Mesendoderm (in vitro differentiated cells): ENCODE results near the gene STOM.

Experiments used
- DNase-seq: peaks from one replicate; pipeline ENCODE4 v3.0.0; 2013
- H2AK5ac ChIP-seq: 2 replicates; pipeline ENCODE4 v1.6.1; 2013; ENCODE audit warnings: low read length, inconsistent platforms
- H2BK120ac ChIP-seq: 2 replicates; pipeline ENCODE4 v1.6.1; 2013; ENCODE audit warnings: low read depth, mild to moderate bottlenecking, low read length, moderate library complexity, mixed read lengths
- H2BK15ac ChIP-seq: replicated peaks from 2 replicates; pipeline ENCODE4 v1.6.1; 2013; ENCODE audit warnings: low read depth, mild to moderate bottlenecking, moderate library complexity
- H2BK5ac ChIP-seq: 2 replicates; pipeline ENCODE4 v1.6.1; 2013; ENCODE audit warnings: low read length, inconsistent platforms
- H3K18ac ChIP-seq: 2 replicates; pipeline ENCODE4 v1.6.1; 2013; ENCODE audit warnings: mild to moderate bottlenecking, low read length, mixed read lengths
- H3K23ac ChIP-seq: one replicate; pipeline ENCODE4 v1.6.1; 2013; ENCODE audit warnings: low read length
- H3K27ac ChIP-seq: 2 replicates; pipeline ENCODE4 v1.5.1; 2013; ENCODE audit warnings: low read depth, mild to moderate bottlenecking, inconsistent platforms, low read length, moderate library complexity
- H3K27me3 ChIP-seq: 2 replicates; pipeline ENCODE4 v1.6.1; 2013; ENCODE audit warnings: low read length, control low read depth, mild to moderate bottlenecking, inconsistent platforms; ENCODE audit not compliant: insufficient read depth, poor library complexity
- H3K36me3 ChIP-seq: 2 replicates; pipeline ENCODE4 v1.6.1; 2013; ENCODE audit warnings: low read length, inconsistent platforms; ENCODE audit not compliant: control insufficient read depth, insufficient read depth
- H3K4ac ChIP-seq: one replicate; pipeline ENCODE4 v1.6.1; 2013; ENCODE audit warnings: low read depth, mild to moderate bottlenecking, low read length, moderate library complexity
- H3K4me1 ChIP-seq: 2 replicates; pipeline ENCODE4 v1.6.1; 2013; ENCODE audit warnings: low read depth, low read length, inconsistent platforms; ENCODE audit not compliant: control insufficient read depth
- H3K4me2 ChIP-seq: 2 replicates; pipeline ENCODE4 v1.6.1; 2013; ENCODE audit warnings: low read length
- H3K4me3 ChIP-seq: 2 replicates; pipeline ENCODE4 v1.5.1; 2013; ENCODE audit warnings: mild to moderate bottlenecking, low read length
- H3K56ac ChIP-seq: one replicate; pipeline ENCODE4 v1.6.1; 2013; ENCODE audit warnings: low read length
- H3K79me1 ChIP-seq: 2 replicates; pipeline ENCODE4 v1.6.1; 2013; ENCODE audit warnings: low read length, inconsistent platforms
- H3K79me2 ChIP-seq: 2 replicates; pipeline ENCODE4 v1.6.1; 2013; ENCODE audit warnings: mild to moderate bottlenecking, low read length; ENCODE audit not compliant: control insufficient read depth, insufficient read depth
- H3K9ac ChIP-seq: 2 replicates; pipeline ENCODE4 v1.6.1; 2013; ENCODE audit warnings: low read length, inconsistent platforms
- H4K5ac ChIP-seq: one replicate; pipeline ENCODE4 v1.6.1; 2013; ENCODE audit warnings: low read length
- H4K8ac ChIP-seq: one replicate; pipeline ENCODE4 v1.6.1; 2013; ENCODE audit warnings: low read depth, mild to moderate bottlenecking, control low read depth, low read length, moderate library complexity
- WGBS: extraction: QIAGEN DNeasy Blood & Tissue Kit; methylation state at CpG from one replicate; pipeline ENCODE4 v1.1.7; 2013; ENCODE audit warnings: low lambda C conversion rate, missing lambda C conversion rate; ENCODE audit not compliant: insufficient coverage; ENCODE audit errors: extremely low coverage; 5-methylcytosine and 5-hydroxymethylcytosine counted together

The STOM gene

DNA sequence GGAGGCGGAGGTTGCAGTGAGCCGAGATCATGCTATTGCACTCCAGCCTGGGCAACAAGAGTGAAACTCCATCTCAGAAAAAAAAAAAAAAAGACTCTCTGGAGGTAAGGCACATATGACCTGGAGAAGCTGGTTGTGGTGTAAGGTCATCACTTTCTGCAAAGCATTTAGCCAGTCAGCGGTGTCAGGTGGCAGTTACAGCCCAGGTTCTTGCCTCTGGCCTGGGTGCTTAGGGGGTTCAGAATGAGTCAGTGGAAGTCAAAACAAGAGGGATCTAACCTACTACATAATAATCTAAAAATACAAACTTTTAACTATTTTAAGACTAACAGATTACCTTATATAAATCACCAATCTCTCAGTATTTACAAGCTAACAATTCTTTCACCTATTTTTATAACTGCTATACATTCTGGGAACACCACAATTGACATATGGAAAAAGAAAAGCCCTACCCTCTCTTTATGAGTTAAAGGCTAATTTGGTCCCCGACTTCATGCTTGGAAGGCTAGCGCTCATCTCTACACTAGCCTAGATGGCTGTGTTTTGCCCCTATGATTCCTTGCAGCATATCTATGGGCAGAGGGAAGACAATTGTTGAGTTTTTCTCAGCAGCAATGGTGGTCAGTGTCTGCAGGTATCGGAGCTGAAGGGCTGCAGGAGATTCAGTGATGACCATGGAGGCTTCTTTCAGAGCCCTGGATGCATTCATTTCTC, 29.2 kb downstream of the STOM start:
- Histone ChIP-seq H3K4ac (no peak overlapping the region), H3K79me2 (no peaks in the 10 kb centered on the region), H3K27ac (no peak overlapping the region), H3K4me1 (no peaks in the 10 kb centered on the region), H3K79me1 (no peaks in the 10 kb centered on the region), H3K9ac (no peak overlapping the region), H2BK15ac (no peak overlapping the region), H3K27me3 (no peaks in the 10 kb centered on the region), H3K36me3 (no peaks in the 10 kb centered on the region), H2BK120ac (no peak overlapping the region), H3K18ac (no peak overlapping the region), H3K4me2 (no peak overlapping the region), H4K5ac (no peak overlapping the region), H2AK5ac (no peak overlapping the region), H3K56ac (no peak overlapping the region), H3K4me3 (no peak overlapping the region), H2BK5ac (no peak overlapping the region), H4K8ac (no peak overlapping the region), H3K23ac (no peak overlapping the region)
- peak; percentile 25 for DNase-seq
- WGBS = no CpG with 5 or more reads among the region's 6 CpGs

DNA sequence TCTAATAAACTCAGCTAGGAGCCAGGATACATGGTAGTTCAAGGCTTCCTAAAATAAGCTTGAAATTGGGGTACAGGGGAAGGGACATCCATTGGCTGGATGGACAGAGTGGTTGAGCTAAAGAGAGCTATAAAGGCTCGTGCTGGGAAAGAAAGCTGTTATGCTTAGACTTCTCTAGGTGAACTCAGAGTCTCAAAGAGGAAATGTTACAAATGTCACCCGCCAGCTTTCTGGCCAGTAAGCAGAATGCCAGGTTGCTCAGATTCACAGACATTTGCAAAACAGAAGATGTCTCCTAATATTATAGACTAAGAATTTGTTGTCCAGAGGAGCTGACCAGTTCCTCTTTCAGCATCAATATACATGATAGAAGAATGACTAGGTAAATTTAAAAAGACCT, 30.6 kb downstream of the STOM start:
- no peak overlapping the region for H2BK5ac ChIP-seq
- H3K79me1 ChIP-seq = no peaks in the 10 kb centered on the region
- H3K79me2 ChIP-seq = no peaks in the 10 kb centered on the region
- H4K8ac ChIP-seq = no peak overlapping the region
- no peak overlapping the region for H3K4me3 ChIP-seq
- H3K18ac ChIP-seq = no peak overlapping the region
- H3K56ac ChIP-seq = no peak overlapping the region
- H2BK120ac ChIP-seq = no peak overlapping the region
- H3K23ac ChIP-seq = no peak overlapping the region
- no peak overlapping the region for H3K9ac ChIP-seq
- no peaks in the 10 kb centered on the region for H3K27me3 ChIP-seq
- H3K4ac ChIP-seq = no peak overlapping the region
- WGBS = no CpG with 5 or more reads among the region's 2 CpGs
- no peaks in the 10 kb centered on the region for H3K4me1 ChIP-seq
- H3K4me2 ChIP-seq = no peak overlapping the region
- no peak overlapping the region for H2AK5ac ChIP-seq
- no peak overlapping the region for H3K27ac ChIP-seq
- DNase-seq = no peak
- no peaks in the 10 kb centered on the region for H3K36me3 ChIP-seq
- no peak overlapping the region for H2BK15ac ChIP-seq
- no peak overlapping the region for H4K5ac ChIP-seq

DNA sequence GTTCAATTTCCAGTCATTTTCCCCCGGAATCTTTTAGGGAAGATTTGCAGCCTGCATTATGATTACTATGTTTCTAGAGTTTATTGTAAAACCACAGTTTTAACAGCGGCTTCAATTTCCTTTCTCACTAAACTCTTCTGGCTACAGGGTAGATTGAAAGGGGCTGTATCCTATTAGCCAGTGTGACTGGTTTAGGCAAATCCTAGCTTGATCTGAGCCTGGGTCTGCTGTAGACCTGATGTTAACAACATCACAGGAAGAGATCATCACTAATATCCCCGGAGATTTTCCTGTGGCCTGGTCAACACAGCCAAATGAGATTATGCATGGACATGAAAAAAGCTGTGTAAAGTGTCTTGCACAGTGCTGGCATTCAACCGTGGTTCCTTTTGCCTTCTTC, 33.4 kb downstream of the STOM start:
- H3K4me2 ChIP-seq = no peak overlapping the region
- H4K8ac ChIP-seq = no peak overlapping the region
- H2BK15ac ChIP-seq = no peak overlapping the region
- no peak overlapping the region for H3K56ac ChIP-seq
- no peaks in the 10 kb centered on the region for H3K27me3 ChIP-seq
- H3K4me1 ChIP-seq = no peaks in the 10 kb centered on the region
- no peak overlapping the region for H2BK5ac ChIP-seq
- no peak for DNase-seq
- H3K36me3 ChIP-seq = no peaks in the 10 kb centered on the region
- H4K5ac ChIP-seq = no peak overlapping the region
- H3K79me1 ChIP-seq = no peaks in the 10 kb centered on the region
- no CpG with 5 or more reads among the region's 4 CpGs for WGBS
- H2BK120ac ChIP-seq = no peak overlapping the region
- no peak overlapping the region for H3K4ac ChIP-seq
- no peak overlapping the region for H2AK5ac ChIP-seq
- H3K9ac ChIP-seq = no peak overlapping the region
- no peak overlapping the region for H3K23ac ChIP-seq
- H3K27ac ChIP-seq = no peak overlapping the region
- H3K4me3 ChIP-seq = no peak overlapping the region
- H3K79me2 ChIP-seq = no peaks in the 10 kb centered on the region
- no peak overlapping the region for H3K18ac ChIP-seq

DNA sequence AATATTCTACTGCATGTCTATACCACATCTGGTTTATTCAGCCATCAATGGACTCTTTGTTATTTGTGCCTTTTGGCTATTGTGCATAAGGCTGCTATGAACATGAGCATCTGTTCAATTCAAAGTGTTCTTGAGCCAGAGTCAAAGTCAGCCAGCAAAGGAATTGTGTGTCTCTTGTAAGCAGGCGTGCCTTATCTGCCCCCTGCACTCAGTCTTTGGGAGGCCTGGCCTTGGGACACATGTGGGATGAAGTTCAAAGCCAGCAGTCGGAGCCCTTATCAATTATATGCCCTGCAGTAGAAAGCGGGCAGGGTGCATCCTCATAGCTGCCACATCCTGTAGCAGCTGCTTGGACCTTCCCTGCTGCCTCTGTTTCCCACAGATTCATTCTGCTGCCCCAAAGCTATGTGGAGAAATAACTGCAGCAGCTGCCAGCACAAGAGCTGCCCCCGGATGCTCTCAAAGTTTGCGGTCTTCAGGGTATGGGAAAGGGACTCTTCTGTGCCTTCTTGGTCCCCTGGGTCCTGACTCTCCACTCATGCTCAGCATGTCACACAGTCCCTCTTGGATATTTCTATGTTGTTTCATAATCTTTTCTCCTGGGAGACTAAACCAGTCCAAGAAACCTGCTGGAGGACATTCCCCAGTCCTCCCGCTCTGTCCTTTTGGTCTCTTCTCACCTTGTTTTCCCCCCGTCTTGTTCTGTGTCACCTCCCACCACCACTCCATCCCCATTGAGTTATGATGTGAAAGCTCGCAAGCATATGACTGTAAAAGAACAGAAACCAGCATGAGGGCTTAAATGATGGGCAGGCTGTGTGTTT, 35.9 kb downstream of the STOM start:
- no peaks in the 10 kb centered on the region for H3K27me3 ChIP-seq
- H2AK5ac ChIP-seq = no peak overlapping the region
- H3K36me3 ChIP-seq = no peaks in the 10 kb centered on the region
- no CpG with 5 or more reads among the region's 8 CpGs for WGBS
- H4K5ac ChIP-seq = no peak overlapping the region
- H3K27ac ChIP-seq = no peak overlapping the region
- H3K18ac ChIP-seq = no peak overlapping the region
- H3K9ac ChIP-seq = no peak overlapping the region
- no peak overlapping the region for H3K4ac ChIP-seq
- H4K8ac ChIP-seq = no peak overlapping the region
- no peaks in the 10 kb centered on the region for H3K4me1 ChIP-seq
- H3K4me2 ChIP-seq = no peak overlapping the region
- no peak overlapping the region for H2BK5ac ChIP-seq
- H2BK15ac ChIP-seq = no peak overlapping the region
- no peaks in the 10 kb centered on the region for H3K79me1 ChIP-seq
- no peaks in the 10 kb centered on the region for H3K79me2 ChIP-seq
- H2BK120ac ChIP-seq = no peak overlapping the region
- no peak overlapping the region for H3K56ac ChIP-seq
- H3K4me3 ChIP-seq = no peak overlapping the region
- DNase-seq = no peak
- no peak overlapping the region for H3K23ac ChIP-seq

GRCh38 chr9:121331992-121332685, 37.9 kb downstream of the STOM start:
- H3K56ac ChIP-seq = no peak overlapping the region
- no peak overlapping the region for H3K4me2 ChIP-seq
- no CpG with 5 or more reads among the region's 14 CpGs for WGBS
- H3K18ac ChIP-seq = no peak overlapping the region
- H2BK5ac ChIP-seq = no peak overlapping the region
- no peaks in the 10 kb centered on the region for H3K4me1 ChIP-seq
- no peak overlapping the region for H4K5ac ChIP-seq
- no peak overlapping the region for H3K9ac ChIP-seq
- no peaks in the 10 kb centered on the region for H3K79me1 ChIP-seq
- no peaks in the 10 kb centered on the region for H3K36me3 ChIP-seq
- H4K8ac ChIP-seq = no peak overlapping the region
- no peak overlapping the region for H3K4ac ChIP-seq
- H3K23ac ChIP-seq = no peak overlapping the region
- no peak overlapping the region for H2BK15ac ChIP-seq
- no peak overlapping the region for H3K4me3 ChIP-seq
- no peaks in the 10 kb centered on the region for H3K27me3 ChIP-seq
- no peak overlapping the region for H2AK5ac ChIP-seq
- H2BK120ac ChIP-seq = no peak overlapping the region
- H3K27ac ChIP-seq = no peak overlapping the region
- H3K79me2 ChIP-seq = no peaks in the 10 kb centered on the region
- peak; percentile 34 for DNase-seq
